GM23338 (cell line): Measurements from ENCODE around the gene HOATZ. TPM values are rescaled to one million over a fixed set of nuclear protein-coding genes. Genes with fewer than 3 reads are reported as not detected.

Experiments
- ATAC-seq: fragments of 200-7000 bp; cut with Tn5 transposase; 3 replicates; pipeline ENCODE4 v1.9.1; 2020
- DNase-seq: peaks from one replicate; pipeline ENCODE4 v3.0.0-alpha.2; 2015; ENCODE audit warnings: low spot score
- H2AFZ ChIP-seq: fragments of 200-600 bp; sonication (generic); 2 replicates; pipeline ENCODE4 v1.8.0; 2016; ENCODE audit warnings: antibody characterized with exemption, mild to moderate bottlenecking, moderate library complexity
- H3F3A ChIP-seq: fragments of 200-600 bp; sonication (generic); replicated peaks from 2 replicates; pipeline ENCODE4 v1.8.0; 2017; ENCODE audit warnings: antibody characterized with exemption, mixed run types, low read depth
- H3K27ac ChIP-seq: fragments of 200-600 bp; sonication (generic); 2 replicates; pipeline ENCODE4 v1.6.1; 2016; ENCODE audit warnings: low read depth
- H3K27me3 ChIP-seq: fragments of 200-600 bp; sonication (generic); 2 replicates; pipeline ENCODE4 v1.8.0; 2016; ENCODE audit warnings: mild to moderate bottlenecking, mixed run types, moderate library complexity; ENCODE audit not compliant: insufficient read depth
- H3K36me3 ChIP-seq: fragments of 200-600 bp; sonication (generic); 2 replicates; pipeline ENCODE4 v1.8.0; 2016; ENCODE audit warnings: mild to moderate bottlenecking; ENCODE audit not compliant: insufficient read depth
- H3K4me1 ChIP-seq: fragments of 200-600 bp; sonication (generic); 2 replicates; pipeline ENCODE4 v1.8.0; 2016; ENCODE audit warnings: mild to moderate bottlenecking, moderate library complexity; ENCODE audit not compliant: insufficient read depth
- H3K4me2 ChIP-seq: fragments of 200-600 bp; sonication (generic); 2 replicates; pipeline ENCODE4 v1.7.1; 2017; ENCODE audit warnings: mixed run types
- H3K4me3 ChIP-seq: fragments of 200-600 bp; sonication (generic); 2 replicates; pipeline ENCODE4 v1.6.1; 2016; ENCODE audit warnings: mixed run types
- H3K79me2 ChIP-seq: fragments of 200-600 bp; sonication (generic); replicated peaks from 2 replicates; pipeline ENCODE4 v1.8.0; 2017; ENCODE audit warnings: mild to moderate bottlenecking; ENCODE audit not compliant: insufficient read depth
- H3K9me2 ChIP-seq: fragments of 200-600 bp; sonication (generic); 2 replicates; pipeline ENCODE4 v1.8.0; 2017; ENCODE audit not compliant: insufficient read depth
- H4K20me1 ChIP-seq: fragments of 200-600 bp; sonication (generic); replicated peaks from 2 replicates; pipeline ENCODE4 v1.8.0; 2017; ENCODE audit warnings: mild to moderate bottlenecking; ENCODE audit not compliant: insufficient read depth
- H3K27ac Mint-ChIP-seq: 2 replicates; pipeline ENCODE4 v1.8.0; 2020; ENCODE audit warnings: inconsistent platforms, mild to moderate bottlenecking, moderate library complexity, mixed read lengths
- H3K27me3 Mint-ChIP-seq: 3 replicates; pipeline ENCODE4 v1.8.0; 2022; ENCODE audit warnings: low read depth, mild to moderate bottlenecking, moderate library complexity, mixed read lengths, inconsistent platforms; ENCODE audit not compliant: insufficient read depth, poor library complexity
- H3K36me3 Mint-ChIP-seq: 3 replicates; pipeline ENCODE4 v1.8.0; 2021; ENCODE audit warnings: low read depth, mild to moderate bottlenecking, inconsistent platforms, moderate library complexity, mixed read lengths
- H3K4me1 Mint-ChIP-seq: 3 replicates; pipeline ENCODE4 v1.8.0; 2020; ENCODE audit warnings: mild to moderate bottlenecking, inconsistent platforms, mixed read lengths
- H3K4me3 Mint-ChIP-seq: 3 replicates; pipeline ENCODE4 v1.8.0; 2021; ENCODE audit warnings: moderate library complexity, mild to moderate bottlenecking, inconsistent platforms, mixed read lengths
- H3K9me3 Mint-ChIP-seq: 3 replicates; pipeline ENCODE4 v1.8.0; 2020; ENCODE audit warnings: moderate library complexity, mild to moderate bottlenecking, inconsistent platforms, mixed read lengths
- EZH2 ChIP-seq: fragments of 200-600 bp; sonication (generic); IDR thresholded peaks from one replicate; pipeline ENCODE4 v1.8.0; 2017; ENCODE audit warnings: antibody characterized with exemption, mild to moderate bottlenecking, low read depth; ENCODE audit not compliant: unreplicated experiment
- EZH2phosphoT487 ChIP-seq: fragments of 200-600 bp; sonication (generic); IDR thresholded peaks from one replicate; pipeline ENCODE4 v1.8.1; 2018; ENCODE audit warnings: antibody characterized with exemption; ENCODE audit not compliant: unreplicated experiment
- STAT1 ChIP-seq: IDR thresholded peaks from one replicate; pipeline ENCODE4 v1.6.1; 2016; ENCODE audit warnings: antibody characterized with exemption; ENCODE audit not compliant: unreplicated experiment
- ZNF114 ChIP-seq: fragments of 250-450 bp; sonication (Bioruptor Pico); IDR thresholded peaks from 2 replicates; pipeline ENCODE4 v1.5.0; 2020; ENCODE audit warnings: mild to moderate bottlenecking, moderate library complexity
- ZNF331 ChIP-seq: fragments of 250-450 bp; sonication (Bioruptor Pico); IDR thresholded peaks from 2 replicates; pipeline ENCODE4 v1.5.0; 2020; ENCODE audit warnings: low read depth, mild to moderate bottlenecking, moderate library complexity
- polyA plus RNA-seq: library from polyadenylated mRNA; unstranded; fragments of >200 nt; fragmentation: Nextera tagmentation; extraction: Ambion mirVana; gene quantifications from 2 replicates; pipeline ENCODE4 v1.2.1, GENCODE V29; 2016
- total RNA-seq: library from RNA; depleted of rRNA; stranded (reverse); fragments of >200 nt; shearing (Covaris generic); gene quantifications from 2 replicates; pipeline ENCODE4 v1.2.3, GENCODE V29; 2014
- TF ChIP-seq, protein P1 (sequence below): fragments of 250-450 bp; sonication (Bioruptor Pico); IDR thresholded peaks from 2 replicates; pipeline ENCODE4 v1.5.0; 2020; ENCODE audit warnings: mild to moderate bottlenecking, moderate library complexity
- TF ChIP-seq, protein P2 (sequence below): IDR thresholded peaks from 2 replicates; pipeline ENCODE4 v1.6.1; 2016; ENCODE audit warnings: antibody characterized with exemption
- TF ChIP-seq, protein P3 (sequence below): IDR thresholded peaks from one replicate; pipeline ENCODE4 v1.6.1; 2018; ENCODE audit warnings: antibody characterized with exemption; ENCODE audit not compliant: unreplicated experiment
- TF ChIP-seq, protein P4 (sequence below), 2 experiments: fragments of 200-600 bp in 1 of 2; sonication (generic) in 1 of 2; conservative IDR thresholded peaks; 2 replicates each; pipeline versions ENCODE4 v1.5.1 to v1.6.1; 2016 to 2017; ENCODE audit warnings: antibody characterized with exemption in 2 of 2, low read depth in 2 of 2, mild to moderate bottlenecking in 2 of 2, moderate library complexity in 1 of 2

Gene HOATZ
- total and polyA plus RNA-seq, 2 experiments from 2014 or later: not detected

DNA sequence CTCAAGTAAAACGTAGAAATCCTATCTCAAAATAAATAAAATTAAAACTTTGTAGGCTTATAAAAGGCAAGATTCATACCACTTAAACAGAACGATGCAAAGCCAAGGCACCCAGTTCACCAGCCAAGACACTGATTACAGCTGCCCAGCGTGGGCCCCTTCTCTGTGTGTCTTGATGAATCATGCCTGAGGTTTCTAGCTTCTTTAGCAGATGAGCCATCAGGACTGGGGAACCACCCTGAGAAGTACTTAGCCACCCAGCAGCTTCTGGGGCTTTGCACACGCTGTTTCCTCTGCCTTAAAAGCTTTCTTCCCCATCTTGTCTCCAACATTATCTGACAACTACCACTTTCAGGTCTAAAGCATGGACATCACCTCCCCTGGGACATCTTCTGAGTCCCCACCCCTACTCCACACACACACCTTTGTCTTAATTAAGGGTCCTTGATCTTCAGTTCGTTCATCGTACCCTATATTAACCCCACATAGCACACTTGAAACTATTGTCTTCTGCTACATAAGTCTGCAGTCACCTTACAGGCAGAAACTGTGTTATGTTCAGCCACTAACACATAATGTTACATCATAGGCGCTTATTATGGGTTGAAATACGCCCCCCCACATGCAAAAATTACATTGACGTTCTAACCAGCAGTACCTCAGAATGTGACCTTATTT, 17.2 kb downstream of the HOATZ start:
- H3K27me3 ChIP-seq: no peaks in the 10 kb centered on the region
- H3K79me2 ChIP-seq: no peaks in the 10 kb centered on the region
- H3K4me2 ChIP-seq: no peak overlapping the region
- no peak for TF ChIP-seq EZH2phosphoT487
- no peak for TF ChIP-seq STAT1
- TF ChIP-seq, protein P1, sequence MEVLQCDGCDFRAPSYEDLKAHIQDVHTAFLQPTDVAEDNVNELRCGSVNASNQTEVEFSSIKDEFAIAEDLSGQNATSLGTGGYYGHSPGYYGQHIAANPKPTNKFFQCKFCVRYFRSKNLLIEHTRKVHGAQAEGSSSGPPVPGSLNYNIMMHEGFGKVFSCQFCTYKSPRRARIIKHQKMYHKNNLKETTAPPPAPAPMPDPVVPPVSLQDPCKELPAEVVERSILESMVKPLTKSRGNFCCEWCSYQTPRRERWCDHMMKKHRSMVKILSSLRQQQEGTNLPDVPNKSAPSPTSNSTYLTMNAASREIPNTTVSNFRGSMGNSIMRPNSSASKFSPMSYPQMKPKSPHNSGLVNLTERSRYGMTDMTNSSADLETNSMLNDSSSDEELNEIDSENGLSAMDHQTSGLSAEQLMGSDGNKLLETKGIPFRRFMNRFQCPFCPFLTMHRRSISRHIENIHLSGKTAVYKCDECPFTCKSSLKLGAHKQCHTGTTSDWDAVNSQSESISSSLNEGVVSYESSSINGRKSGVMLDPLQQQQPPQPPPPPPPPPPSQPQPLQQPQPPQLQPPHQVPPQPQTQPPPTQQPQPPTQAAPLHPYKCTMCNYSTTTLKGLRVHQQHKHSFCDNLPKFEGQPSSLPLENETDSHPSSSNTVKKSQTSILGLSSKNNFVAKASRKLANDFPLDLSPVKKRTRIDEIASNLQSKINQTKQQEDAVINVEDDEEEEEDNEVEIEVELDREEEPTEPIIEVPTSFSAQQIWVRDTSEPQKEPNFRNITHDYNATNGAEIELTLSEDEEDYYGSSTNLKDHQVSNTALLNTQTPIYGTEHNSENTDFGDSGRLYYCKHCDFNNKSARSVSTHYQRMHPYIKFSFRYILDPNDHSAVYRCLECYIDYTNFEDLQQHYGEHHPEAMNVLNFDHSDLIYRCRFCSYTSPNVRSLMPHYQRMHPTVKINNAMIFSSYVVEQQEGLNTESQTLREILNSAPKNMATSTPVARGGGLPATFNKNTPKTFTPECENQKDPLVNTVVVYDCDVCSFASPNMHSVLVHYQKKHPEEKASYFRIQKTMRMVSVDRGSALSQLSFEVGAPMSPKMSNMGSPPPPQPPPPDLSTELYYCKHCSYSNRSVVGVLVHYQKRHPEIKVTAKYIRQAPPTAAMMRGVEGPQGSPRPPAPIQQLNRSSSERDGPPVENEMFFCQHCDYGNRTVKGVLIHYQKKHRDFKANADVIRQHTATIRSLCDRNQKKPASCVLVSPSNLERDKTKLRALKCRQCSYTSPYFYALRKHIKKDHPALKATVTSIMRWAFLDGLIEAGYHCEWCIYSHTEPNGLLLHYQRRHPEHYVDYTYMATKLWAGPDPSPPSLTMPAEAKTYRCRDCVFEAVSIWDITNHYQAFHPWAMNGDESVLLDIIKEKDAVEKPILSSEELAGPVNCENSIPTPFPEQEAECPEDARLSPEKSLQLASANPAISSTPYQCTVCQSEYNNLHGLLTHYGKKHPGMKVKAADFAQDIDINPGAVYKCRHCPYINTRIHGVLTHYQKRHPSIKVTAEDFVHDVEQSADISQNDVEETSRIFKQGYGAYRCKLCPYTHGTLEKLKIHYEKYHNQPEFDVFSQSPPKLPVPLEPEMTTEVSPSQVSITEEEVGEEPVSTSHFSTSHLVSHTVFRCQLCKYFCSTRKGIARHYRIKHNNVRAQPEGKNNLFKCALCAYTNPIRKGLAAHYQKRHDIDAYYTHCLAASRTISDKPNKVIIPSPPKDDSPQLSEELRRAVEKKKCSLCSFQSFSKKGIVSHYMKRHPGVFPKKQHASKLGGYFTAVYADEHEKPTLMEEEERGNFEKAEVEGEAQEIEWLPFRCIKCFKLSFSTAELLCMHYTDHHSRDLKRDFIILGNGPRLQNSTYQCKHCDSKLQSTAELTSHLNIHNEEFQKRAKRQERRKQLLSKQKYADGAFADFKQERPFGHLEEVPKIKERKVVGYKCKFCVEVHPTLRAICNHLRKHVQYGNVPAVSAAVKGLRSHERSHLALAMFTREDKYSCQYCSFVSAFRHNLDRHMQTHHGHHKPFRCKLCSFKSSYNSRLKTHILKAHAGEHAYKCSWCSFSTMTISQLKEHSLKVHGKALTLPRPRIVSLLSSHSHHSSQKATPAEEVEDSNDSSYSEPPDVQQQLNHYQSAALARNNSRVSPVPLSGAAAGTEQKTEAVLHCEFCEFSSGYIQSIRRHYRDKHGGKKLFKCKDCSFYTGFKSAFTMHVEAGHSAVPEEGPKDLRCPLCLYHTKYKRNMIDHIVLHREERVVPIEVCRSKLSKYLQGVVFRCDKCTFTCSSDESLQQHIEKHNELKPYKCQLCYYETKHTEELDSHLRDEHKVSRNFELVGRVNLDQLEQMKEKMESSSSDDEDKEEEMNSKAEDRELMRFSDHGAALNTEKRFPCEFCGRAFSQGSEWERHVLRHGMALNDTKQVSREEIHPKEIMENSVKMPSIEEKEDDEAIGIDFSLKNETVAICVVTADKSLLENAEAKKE (CRISPR knock-in tag): no peak
- TF ChIP-seq EZH2: no peak
- TF ChIP-seq, protein P2, sequence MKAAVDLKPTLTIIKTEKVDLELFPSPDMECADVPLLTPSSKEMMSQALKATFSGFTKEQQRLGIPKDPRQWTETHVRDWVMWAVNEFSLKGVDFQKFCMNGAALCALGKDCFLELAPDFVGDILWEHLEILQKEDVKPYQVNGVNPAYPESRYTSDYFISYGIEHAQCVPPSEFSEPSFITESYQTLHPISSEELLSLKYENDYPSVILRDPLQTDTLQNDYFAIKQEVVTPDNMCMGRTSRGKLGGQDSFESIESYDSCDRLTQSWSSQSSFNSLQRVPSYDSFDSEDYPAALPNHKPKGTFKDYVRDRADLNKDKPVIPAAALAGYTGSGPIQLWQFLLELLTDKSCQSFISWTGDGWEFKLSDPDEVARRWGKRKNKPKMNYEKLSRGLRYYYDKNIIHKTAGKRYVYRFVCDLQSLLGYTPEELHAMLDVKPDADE: no peak
- TF ChIP-seq, protein P3, sequence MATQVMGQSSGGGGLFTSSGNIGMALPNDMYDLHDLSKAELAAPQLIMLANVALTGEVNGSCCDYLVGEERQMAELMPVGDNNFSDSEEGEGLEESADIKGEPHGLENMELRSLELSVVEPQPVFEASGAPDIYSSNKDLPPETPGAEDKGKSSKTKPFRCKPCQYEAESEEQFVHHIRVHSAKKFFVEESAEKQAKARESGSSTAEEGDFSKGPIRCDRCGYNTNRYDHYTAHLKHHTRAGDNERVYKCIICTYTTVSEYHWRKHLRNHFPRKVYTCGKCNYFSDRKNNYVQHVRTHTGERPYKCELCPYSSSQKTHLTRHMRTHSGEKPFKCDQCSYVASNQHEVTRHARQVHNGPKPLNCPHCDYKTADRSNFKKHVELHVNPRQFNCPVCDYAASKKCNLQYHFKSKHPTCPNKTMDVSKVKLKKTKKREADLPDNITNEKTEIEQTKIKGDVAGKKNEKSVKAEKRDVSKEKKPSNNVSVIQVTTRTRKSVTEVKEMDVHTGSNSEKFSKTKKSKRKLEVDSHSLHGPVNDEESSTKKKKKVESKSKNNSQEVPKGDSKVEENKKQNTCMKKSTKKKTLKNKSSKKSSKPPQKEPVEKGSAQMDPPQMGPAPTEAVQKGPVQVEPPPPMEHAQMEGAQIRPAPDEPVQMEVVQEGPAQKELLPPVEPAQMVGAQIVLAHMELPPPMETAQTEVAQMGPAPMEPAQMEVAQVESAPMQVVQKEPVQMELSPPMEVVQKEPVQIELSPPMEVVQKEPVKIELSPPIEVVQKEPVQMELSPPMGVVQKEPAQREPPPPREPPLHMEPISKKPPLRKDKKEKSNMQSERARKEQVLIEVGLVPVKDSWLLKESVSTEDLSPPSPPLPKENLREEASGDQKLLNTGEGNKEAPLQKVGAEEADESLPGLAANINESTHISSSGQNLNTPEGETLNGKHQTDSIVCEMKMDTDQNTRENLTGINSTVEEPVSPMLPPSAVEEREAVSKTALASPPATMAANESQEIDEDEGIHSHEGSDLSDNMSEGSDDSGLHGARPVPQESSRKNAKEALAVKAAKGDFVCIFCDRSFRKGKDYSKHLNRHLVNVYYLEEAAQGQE: no peak
- TF ChIP-seq ZNF114 (CRISPR knock-in tag): no peak
- TF ChIP-seq, protein P4, sequence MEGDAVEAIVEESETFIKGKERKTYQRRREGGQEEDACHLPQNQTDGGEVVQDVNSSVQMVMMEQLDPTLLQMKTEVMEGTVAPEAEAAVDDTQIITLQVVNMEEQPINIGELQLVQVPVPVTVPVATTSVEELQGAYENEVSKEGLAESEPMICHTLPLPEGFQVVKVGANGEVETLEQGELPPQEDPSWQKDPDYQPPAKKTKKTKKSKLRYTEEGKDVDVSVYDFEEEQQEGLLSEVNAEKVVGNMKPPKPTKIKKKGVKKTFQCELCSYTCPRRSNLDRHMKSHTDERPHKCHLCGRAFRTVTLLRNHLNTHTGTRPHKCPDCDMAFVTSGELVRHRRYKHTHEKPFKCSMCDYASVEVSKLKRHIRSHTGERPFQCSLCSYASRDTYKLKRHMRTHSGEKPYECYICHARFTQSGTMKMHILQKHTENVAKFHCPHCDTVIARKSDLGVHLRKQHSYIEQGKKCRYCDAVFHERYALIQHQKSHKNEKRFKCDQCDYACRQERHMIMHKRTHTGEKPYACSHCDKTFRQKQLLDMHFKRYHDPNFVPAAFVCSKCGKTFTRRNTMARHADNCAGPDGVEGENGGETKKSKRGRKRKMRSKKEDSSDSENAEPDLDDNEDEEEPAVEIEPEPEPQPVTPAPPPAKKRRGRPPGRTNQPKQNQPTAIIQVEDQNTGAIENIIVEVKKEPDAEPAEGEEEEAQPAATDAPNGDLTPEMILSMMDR (conservative IDR thresholded peaks at IDR 0.05; ENCODE audit: low read depth in 2 of 2): no peak
- no peak for TF ChIP-seq ZNF331 (CRISPR knock-in tag)
- H3K36me3 ChIP-seq: no peaks in the 10 kb centered on the region
- DNase-seq (no peak), ATAC-seq (peak; percentile 60)
- H3K36me3 Mint-ChIP-seq: no peaks in the 10 kb centered on the region
- no peak overlapping the region for H3K4me3 Mint-ChIP-seq
- H4K20me1 ChIP-seq: no peaks in the 10 kb centered on the region
- peaks cover 2% of the 10 kb centered on the region for H3K27me3 Mint-ChIP-seq
- peaks cover 5% of the 10 kb centered on the region; the same call in 2 of the 3 replicates for H3K4me1 Mint-ChIP-seq
- no peaks in the 10 kb centered on the region for H3F3A ChIP-seq
- no peaks in the 10 kb centered on the region for H3K9me3 Mint-ChIP-seq
- no peak overlapping the region for H3K27ac Mint-ChIP-seq
- no peaks in the 10 kb centered on the region for H3K4me1 ChIP-seq
- no peaks in the 10 kb centered on the region for H3K9me2 ChIP-seq
- H3K27ac ChIP-seq: no peak overlapping the region
- peak overlapping the region; percentile 58 for H2AFZ ChIP-seq
- no peak overlapping the region for H3K4me3 ChIP-seq
